ENCODE measurements around the gene RNF5. TPM values are rescaled to one million over a fixed set of nuclear protein-coding genes. Genes with fewer than 3 reads are reported as not detected.

Gene RNF5
- total RNA-seq, 1 donor from 2014 or later: 79.9 TPM

DNA sequence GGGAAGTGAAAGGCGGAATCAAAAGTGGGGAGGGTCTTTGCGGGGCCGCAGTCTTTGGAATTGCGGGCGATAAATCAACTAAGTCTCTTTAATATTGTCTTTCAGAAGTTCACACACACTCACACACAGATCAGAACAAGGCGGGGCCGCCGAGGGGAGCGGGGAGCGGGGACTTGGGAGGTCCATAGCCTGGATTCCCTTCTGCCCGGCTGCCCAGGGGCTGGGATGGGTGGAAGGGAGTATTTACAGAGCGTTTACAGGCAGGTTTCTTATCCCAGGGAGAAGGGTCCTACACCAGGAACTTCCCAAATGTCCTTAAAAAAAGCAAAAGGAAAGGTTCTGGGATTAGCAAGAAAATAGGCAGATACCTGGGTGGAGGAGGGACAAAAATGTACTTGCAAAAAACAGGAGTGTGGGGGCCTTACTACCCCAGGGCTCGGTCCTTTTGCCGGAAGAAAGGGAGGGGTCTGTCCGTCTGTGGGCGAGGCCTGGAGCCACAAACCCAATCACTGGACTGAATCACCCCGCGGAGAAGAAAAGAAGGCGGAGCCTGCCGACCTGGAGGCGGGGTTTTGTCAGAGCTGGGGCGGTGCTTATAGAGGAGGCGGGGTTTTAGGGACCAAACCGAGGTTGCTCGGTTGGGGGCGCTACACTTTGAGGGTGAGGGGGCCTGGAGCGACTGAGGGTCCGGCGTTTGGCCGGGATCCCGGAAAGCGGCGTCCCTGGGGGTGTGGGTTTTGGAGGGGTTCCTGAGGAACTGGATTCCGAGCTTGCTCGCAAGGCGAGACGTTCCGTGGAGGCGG lies 29.7 kb upstream of the RNF5 start:
- TF ChIP-seq CTCF (conservative IDR thresholded peaks at IDR 0.05; ENCODE audit: low read depth, low read length): peak; percentile 35
- H3K4me3 ChIP-seq (ENCODE audit: low read depth, low read length): peak overlapping the region; percentile 47
- no peak for DNase-seq (ENCODE audit: low read depth)

GRCh38 chr6:32149092-32149755 lies 29.0 kb upstream of the RNF5 start:
- H3K4me3 ChIP-seq (ENCODE audit: low read depth, low read length): peak overlapping the region; percentile 47
- DNase-seq (ENCODE audit: low read depth): no peak
- TF ChIP-seq CTCF (conservative IDR thresholded peaks at IDR 0.05; ENCODE audit: low read depth, low read length): no peak

- no peak for TF ChIP-seq CTCF (conservative IDR thresholded peaks at IDR 0.05; ENCODE audit: low read depth, low read length)
- no peak for DNase-seq (ENCODE audit: low read depth)
- H3K4me3 ChIP-seq (ENCODE audit: low read depth, low read length): no peak overlapping the region
Measured at GRCh38 chr6:32149932-32150870, 28.0 kb upstream of the RNF5 start.

GRCh38 chr6:32151181-32151862 lies 26.9 kb upstream of the RNF5 start:
- no peak for DNase-seq (ENCODE audit: low read depth)
- no peak for TF ChIP-seq CTCF (conservative IDR thresholded peaks at IDR 0.05; ENCODE audit: low read depth, low read length)
- H3K4me3 ChIP-seq (ENCODE audit: low read depth, low read length): no peak overlapping the region

DNA sequence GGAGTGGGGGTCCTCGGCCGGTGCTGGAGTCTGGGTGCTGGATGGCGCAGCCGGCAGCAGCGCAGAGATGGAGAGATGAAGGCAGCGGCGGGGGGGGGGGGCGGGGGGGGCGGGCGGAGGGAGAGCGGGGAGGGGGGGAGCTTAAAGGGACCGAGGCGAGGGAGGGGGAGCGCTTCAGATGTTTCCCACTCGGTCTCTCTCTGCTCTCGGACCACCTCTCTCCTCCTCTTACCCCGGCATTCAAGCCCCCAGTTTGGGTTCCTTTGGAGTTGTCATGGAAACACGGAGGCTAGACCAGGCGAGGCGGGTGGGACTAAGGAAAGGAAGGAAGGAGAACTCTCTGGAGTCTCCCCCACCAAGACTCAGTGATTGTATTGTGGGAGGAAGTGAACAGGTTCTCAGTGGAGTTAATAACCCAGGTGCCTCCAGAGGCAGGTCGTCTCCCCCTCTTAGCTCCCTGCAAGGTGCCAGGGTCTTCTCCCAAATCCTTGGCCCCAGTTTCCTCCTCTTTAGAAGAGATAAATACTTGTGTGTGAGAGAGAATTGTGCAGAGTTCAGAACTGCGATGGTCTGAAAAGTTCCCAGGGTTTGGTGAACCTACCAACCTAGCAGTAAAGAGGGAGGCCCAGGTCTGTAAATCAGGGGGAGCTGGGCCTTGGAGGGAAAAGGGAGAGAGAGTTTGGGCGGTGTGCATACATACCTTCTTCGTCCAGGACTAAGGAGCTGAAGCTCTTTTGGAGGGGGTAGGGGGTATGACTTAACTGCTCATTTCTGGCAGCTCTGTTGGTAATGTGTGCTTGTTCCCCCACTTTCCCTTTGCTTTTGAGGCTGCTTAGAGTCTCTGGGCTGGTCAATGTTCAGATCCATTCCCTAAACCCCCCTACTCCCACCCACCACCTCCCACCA lies 26.1 kb upstream of the RNF5 start, which contains the start of gene PRRT1:
Gene PRRT1, minus strand, starts transcription at position 77 of the 906 bp plus-strand sequence. CDS start 112 bp downstream, outside the sequence.
- TF ChIP-seq CTCF (conservative IDR thresholded peaks at IDR 0.05; ENCODE audit: low read depth, low read length): no peak
- DNase-seq (ENCODE audit: low read depth): no peak
- peak within 1 kb of the TSS; percentile 99 for H3K4me3 ChIP-seq (ENCODE audit: low read depth, low read length)
